Smooth muscle cell (in vitro differentiated cells): ENCODE measurements around the gene FJX1. TPM values are rescaled to one million over a fixed set of nuclear protein-coding genes. Genes with fewer than 3 reads are reported as not detected.

Source experiments
- DNase-seq: peaks from one replicate; lab custom pipeline; 2025; ENCODE audit not compliant: unreplicated experiment; lab: John Stamatoyannopoulos, UW
- H2AFZ ChIP-seq: fragments of 200-600 bp; sonication (generic); 2 replicates; pipeline ENCODE4 v1.6.0; 2016; ENCODE audit warnings: antibody characterized with exemption, low read depth, mild to moderate bottlenecking
- H3F3A ChIP-seq: fragments of 200-600 bp; sonication (generic); 2 replicates; pipeline ENCODE4 v1.6.0; 2017; ENCODE audit warnings: antibody characterized with exemption, low read depth
- H3K27ac ChIP-seq: fragments of 200-600 bp; sonication (generic); 2 replicates; pipeline ENCODE4 v1.5.1; 2016; ENCODE audit warnings: low read depth, mild to moderate bottlenecking
- H3K27me3 ChIP-seq: fragments of 200-600 bp; sonication (generic); 2 replicates; pipeline ENCODE4 v1.6.1; 2016; ENCODE audit warnings: low read depth, mild to moderate bottlenecking
- H3K36me3 ChIP-seq: fragments of 200-600 bp; sonication (generic); 2 replicates; pipeline ENCODE4 v1.5.1; 2016; ENCODE audit warnings: low read depth
- H3K4me1 ChIP-seq: fragments of 200-600 bp; sonication (generic); 2 replicates; pipeline ENCODE4 v1.5.1; 2016; ENCODE audit warnings: low read depth
- H3K4me2 ChIP-seq: fragments of 200-600 bp; sonication (generic); 2 replicates; pipeline ENCODE4 v1.6.0; 2016; ENCODE audit warnings: mild to moderate bottlenecking
- H3K4me3 ChIP-seq: fragments of 200-600 bp; sonication (generic); 2 replicates; pipeline ENCODE4 v1.5.1; 2016; ENCODE audit warnings: mild to moderate bottlenecking
- H3K79me2 ChIP-seq: fragments of 200-600 bp; sonication (generic); 2 replicates; pipeline ENCODE4 v1.6.0; 2016; ENCODE audit warnings: low read depth, mild to moderate bottlenecking
- H3K9ac ChIP-seq: fragments of 200-600 bp; sonication (generic); 2 replicates; pipeline ENCODE4 v1.6.0; 2016; ENCODE audit warnings: low read depth
- H3K9me3 ChIP-seq: fragments of 200-600 bp; sonication (generic); replicated peaks from 2 replicates; pipeline ENCODE4 v1.5.1; 2016; ENCODE audit warnings: low read depth
- H4K20me1 ChIP-seq: fragments of 200-600 bp; sonication (generic); 2 replicates; pipeline ENCODE4 v1.6.0; 2016; ENCODE audit warnings: low read depth
- WGBS: methylation state at CpG from one replicate; pipeline ENCODE4 v1.1.7; 2016; ENCODE audit warnings: low lambda C conversion rate; 5-methylcytosine and 5-hydroxymethylcytosine counted together
- polyA plus RNA-seq: library from polyadenylated mRNA; unstranded; fragments of >200 nt; fragmentation: Nextera tagmentation; extraction: Ambion mirVana; gene quantifications from 2 replicates; pipeline ENCODE4 v1.2.1, GENCODE V29; 2016
- total RNA-seq: library from RNA; depleted of rRNA; stranded (reverse); fragments of >200 nt; gene quantifications from 2 replicates; pipeline ENCODE4 v1.2.3, GENCODE V29; 2014
- TF ChIP-seq, protein P1 (sequence below): fragments of 200-600 bp; sonication (generic); IDR thresholded peaks from 2 replicates; pipeline ENCODE4 v1.5.1; 2017; ENCODE audit warnings: borderline replicate concordance, mild to moderate bottlenecking, antibody characterized with exemption; ENCODE audit not compliant: insufficient read depth, poor library complexity, severe bottlenecking

FJX1 gene
- total and polyA plus RNA-seq, 2 experiments from 2014 or later, result 28.3 to 44.5 TPM

DNA sequence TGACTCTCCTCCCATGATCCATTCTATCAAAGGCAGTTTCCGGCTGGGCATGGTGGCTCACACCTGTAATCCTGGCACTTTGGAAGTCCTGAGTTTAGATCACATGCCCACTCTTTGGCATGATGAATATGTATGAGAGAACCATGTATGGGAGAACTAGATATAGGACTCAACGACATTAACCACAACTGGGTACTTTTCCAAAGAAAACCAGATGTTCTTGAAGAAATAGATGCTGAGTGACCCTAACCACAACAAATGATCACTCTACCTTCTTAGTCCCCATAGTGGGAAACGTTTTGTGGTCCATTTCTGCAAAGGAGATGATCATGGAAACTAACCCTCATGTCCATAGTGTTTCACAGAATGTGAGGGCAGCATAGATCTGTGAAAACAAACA lies 13.6 kb downstream of the FJX1 start:
- no peaks in the 10 kb centered on the region for H3K9me3 ChIP-seq
- H3F3A ChIP-seq, result peaks cover 7% of the 10 kb centered on the region
- H3K4me2 ChIP-seq, result peak overlapping the region; percentile 33
- no peaks in the 10 kb centered on the region for H3K36me3 ChIP-seq
- no peak overlapping the region for H3K4me3 ChIP-seq
- H3K27ac ChIP-seq, result peak overlapping the region; percentile 21
- no peaks in the 10 kb centered on the region for H4K20me1 ChIP-seq
- DNase-seq, result no peak
- H2AFZ ChIP-seq, result no peak overlapping the region
- TF ChIP-seq, protein P1, sequence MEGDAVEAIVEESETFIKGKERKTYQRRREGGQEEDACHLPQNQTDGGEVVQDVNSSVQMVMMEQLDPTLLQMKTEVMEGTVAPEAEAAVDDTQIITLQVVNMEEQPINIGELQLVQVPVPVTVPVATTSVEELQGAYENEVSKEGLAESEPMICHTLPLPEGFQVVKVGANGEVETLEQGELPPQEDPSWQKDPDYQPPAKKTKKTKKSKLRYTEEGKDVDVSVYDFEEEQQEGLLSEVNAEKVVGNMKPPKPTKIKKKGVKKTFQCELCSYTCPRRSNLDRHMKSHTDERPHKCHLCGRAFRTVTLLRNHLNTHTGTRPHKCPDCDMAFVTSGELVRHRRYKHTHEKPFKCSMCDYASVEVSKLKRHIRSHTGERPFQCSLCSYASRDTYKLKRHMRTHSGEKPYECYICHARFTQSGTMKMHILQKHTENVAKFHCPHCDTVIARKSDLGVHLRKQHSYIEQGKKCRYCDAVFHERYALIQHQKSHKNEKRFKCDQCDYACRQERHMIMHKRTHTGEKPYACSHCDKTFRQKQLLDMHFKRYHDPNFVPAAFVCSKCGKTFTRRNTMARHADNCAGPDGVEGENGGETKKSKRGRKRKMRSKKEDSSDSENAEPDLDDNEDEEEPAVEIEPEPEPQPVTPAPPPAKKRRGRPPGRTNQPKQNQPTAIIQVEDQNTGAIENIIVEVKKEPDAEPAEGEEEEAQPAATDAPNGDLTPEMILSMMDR, result no peak
- H3K79me2 ChIP-seq, result no peaks in the 10 kb centered on the region
- 55% methylated on average over 3 of the region's 3 CpGs for WGBS
- no peak overlapping the region for H3K9ac ChIP-seq
- peaks cover 3% of the 10 kb centered on the region for H3K4me1 ChIP-seq
- no peaks in the 10 kb centered on the region for H3K27me3 ChIP-seq

DNA sequence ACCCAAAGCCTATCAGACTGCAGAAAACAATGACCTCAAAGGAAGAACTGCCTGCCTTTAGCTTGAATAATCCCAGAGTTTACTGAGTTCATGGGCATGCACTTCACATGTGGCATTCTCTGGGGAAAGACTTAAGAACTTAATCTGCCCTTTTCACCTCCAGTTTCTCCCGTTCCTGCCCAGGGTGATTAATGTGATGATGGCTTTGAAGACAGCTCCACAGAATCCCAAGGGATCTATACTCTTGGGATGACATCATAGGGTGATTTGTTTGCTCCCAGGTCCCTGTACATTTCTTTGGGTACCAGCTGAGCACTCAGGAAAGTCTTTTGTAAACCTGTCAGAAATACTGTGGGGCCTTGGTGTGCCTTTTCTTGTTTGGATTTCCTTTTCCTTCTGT lies 14.0 kb downstream of the FJX1 start:
- DNase-seq, result no peak
- TF ChIP-seq, protein P1, result no peak
- no peaks in the 10 kb centered on the region for H3K9me3 ChIP-seq
- WGBS, result 7% methylated on average over 1 of the region's 1 CpG
- peaks cover 3% of the 10 kb centered on the region for H3K4me1 ChIP-seq
- no peaks in the 10 kb centered on the region for H3K79me2 ChIP-seq
- H3K9ac ChIP-seq, result no peak overlapping the region
- H3K4me3 ChIP-seq, result no peak overlapping the region
- H3K4me2 ChIP-seq, result peak overlapping the region; percentile 33
- no peaks in the 10 kb centered on the region for H4K20me1 ChIP-seq
- H3K27me3 ChIP-seq, result no peaks in the 10 kb centered on the region
- H3F3A ChIP-seq, result peaks cover 7% of the 10 kb centered on the region
- no peaks in the 10 kb centered on the region for H3K36me3 ChIP-seq
- H3K27ac ChIP-seq, result peak overlapping the region; percentile 21
- no peak overlapping the region for H2AFZ ChIP-seq

DNA sequence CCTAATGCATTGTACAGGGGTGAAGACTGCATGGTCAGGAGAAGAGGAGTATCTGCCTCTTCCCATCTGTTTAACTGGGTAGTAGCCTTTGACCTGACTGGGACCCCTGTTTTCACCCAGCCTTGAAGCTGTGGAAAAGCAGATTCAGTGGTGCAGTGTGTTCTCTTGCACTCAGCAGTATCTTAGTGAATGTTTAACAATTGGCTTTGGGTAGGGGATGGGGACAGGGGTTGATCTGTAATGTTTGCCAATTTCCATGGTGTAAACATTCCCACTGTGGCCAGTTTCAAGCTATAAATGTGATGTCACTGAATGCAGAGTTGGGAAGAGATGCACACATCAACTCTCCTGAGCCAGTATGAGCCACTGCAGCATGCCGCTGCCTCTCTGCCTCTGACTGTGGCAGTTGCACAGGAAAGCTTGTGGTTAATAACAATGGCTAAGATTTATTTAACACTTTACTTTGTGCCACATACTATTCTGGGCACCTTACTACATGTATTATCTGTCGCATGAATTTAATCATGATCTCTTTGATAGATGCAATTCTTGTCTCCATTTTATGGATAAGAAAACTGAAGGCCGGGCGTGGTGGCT lies 15.7 kb downstream of the FJX1 start:
- Histone ChIP-seq H3K4me1 (no peaks in the 10 kb centered on the region), H3K27ac (no peak overlapping the region), H3K27me3 (no peaks in the 10 kb centered on the region), H2AFZ (no peak overlapping the region), H3K9me3 (no peaks in the 10 kb centered on the region), H3F3A (no peaks in the 10 kb centered on the region), H3K4me2 (no peak overlapping the region), H4K20me1 (no peaks in the 10 kb centered on the region), H3K9ac (no peak overlapping the region), H3K36me3 (no peaks in the 10 kb centered on the region), H3K79me2 (no peaks in the 10 kb centered on the region), H3K4me3 (no peak overlapping the region)
- DNase-seq, result no peak
- WGBS, result 74% methylated on average over 4 of the region's 4 CpGs
- TF ChIP-seq, protein P1, result no peak

DNA sequence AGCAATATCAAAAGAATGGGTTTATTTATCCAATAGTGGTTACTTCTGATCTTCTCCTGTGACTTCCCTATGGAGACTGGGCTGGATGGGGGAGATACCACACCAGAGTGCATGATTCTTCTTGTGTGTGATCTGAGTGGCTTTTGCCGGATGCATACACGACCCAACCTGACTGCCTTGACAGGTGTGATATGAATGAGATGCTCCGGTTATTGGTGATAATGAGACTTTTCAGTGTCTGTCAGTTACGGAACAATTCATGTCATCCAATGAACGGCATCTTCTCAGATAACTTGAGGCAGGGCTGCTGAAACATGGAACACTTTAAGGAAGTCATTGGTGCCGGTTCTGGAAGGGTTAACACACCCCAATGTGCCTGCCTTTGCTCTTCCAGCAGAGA lies 17.7 kb downstream of the FJX1 start:
- Histone ChIP-seq H3K36me3 (no peaks in the 10 kb centered on the region), H3K79me2 (no peaks in the 10 kb centered on the region), H4K20me1 (no peaks in the 10 kb centered on the region), H3K9me3 (no peaks in the 10 kb centered on the region), H3K4me2 (no peak overlapping the region), H3K27ac (no peak overlapping the region), H3K4me3 (no peak overlapping the region), H3K9ac (no peak overlapping the region), H2AFZ (no peak overlapping the region), H3F3A (no peaks in the 10 kb centered on the region), H3K4me1 (no peaks in the 10 kb centered on the region), H3K27me3 (no peaks in the 10 kb centered on the region)
- WGBS, result 79% methylated on average over 6 of the region's 6 CpGs
- TF ChIP-seq, protein P1, result no peak
- no peak for DNase-seq
